OCI-LY7 (cell line): ENCODE results near the gene PTH2.

Experiments
- EZH2phosphoT487 ChIP-seq: fragments of 200-600 bp; sonication (generic); IDR thresholded peaks from 2 replicates; pipeline ENCODE4 v1.6.1; 2018; ENCODE audit warnings: low read depth, borderline replicate concordance, mild to moderate bottlenecking, mixed run types, antibody characterized with exemption, low read length, moderate library complexity, mixed read lengths
- TF ChIP-seq, protein P1 (sequence below): fragments of 200-600 bp; sonication (generic); conservative IDR thresholded peaks from 2 replicates; pipeline ENCODE4 v1.5.1; 2014; ENCODE audit warnings: mild to moderate bottlenecking, antibody characterized with exemption, low read length, moderate library complexity, mixed read lengths

GRCh38 chr19:49391581-49392399 is 31.5 kb downstream of the PTH2 start:
- TF ChIP-seq, protein P1, sequence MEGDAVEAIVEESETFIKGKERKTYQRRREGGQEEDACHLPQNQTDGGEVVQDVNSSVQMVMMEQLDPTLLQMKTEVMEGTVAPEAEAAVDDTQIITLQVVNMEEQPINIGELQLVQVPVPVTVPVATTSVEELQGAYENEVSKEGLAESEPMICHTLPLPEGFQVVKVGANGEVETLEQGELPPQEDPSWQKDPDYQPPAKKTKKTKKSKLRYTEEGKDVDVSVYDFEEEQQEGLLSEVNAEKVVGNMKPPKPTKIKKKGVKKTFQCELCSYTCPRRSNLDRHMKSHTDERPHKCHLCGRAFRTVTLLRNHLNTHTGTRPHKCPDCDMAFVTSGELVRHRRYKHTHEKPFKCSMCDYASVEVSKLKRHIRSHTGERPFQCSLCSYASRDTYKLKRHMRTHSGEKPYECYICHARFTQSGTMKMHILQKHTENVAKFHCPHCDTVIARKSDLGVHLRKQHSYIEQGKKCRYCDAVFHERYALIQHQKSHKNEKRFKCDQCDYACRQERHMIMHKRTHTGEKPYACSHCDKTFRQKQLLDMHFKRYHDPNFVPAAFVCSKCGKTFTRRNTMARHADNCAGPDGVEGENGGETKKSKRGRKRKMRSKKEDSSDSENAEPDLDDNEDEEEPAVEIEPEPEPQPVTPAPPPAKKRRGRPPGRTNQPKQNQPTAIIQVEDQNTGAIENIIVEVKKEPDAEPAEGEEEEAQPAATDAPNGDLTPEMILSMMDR, result peak; percentile 99
- no peak for TF ChIP-seq EZH2phosphoT487
